ENCODE measurements around the gene OR2M5. TPM values are rescaled to one million over a fixed set of nuclear protein-coding genes. Genes with fewer than 3 reads are reported as not detected.

OR2M5 gene
- polyA plus RNA-seq, 4 donors, result not detected

Other genes with a start within 250 kb of the OR2M5 start
- gene OR2W3, start 249.6 kb upstream of the OR2M5 start, polyA plus RNA-seq (ENCODE audit: insufficient read length in 4 of 4), result under 1 TPM in 3 of 4 donors, not detected in 1; 0.33 to 0.38 (median 0.36) TPM
- gene OR2T8, start 224.9 kb upstream of the OR2M5 start, polyA plus RNA-seq (ENCODE audit: insufficient read length in 4 of 4), result not detected
- not detected for gene OR2AJ1, start 220.3 kb upstream of the OR2M5 start, polyA plus RNA-seq (ENCODE audit: insufficient read length in 4 of 4)
- not detected for gene OR2L8, start 196.3 kb upstream of the OR2M5 start, polyA plus RNA-seq (ENCODE audit: insufficient read length in 4 of 4)
- gene OR2AK2, start 179.9 kb upstream of the OR2M5 start, polyA plus RNA-seq (ENCODE audit: insufficient read length in 4 of 4), result not detected
- not detected for gene OR2L5, start 131.5 kb upstream of the OR2M5 start, polyA plus RNA-seq (ENCODE audit: insufficient read length in 4 of 4)
- under 1 TPM in 3 of 4 donors, not detected in 1; 0.04 to 0.14 (median 0.08) TPM for gene OR2L2, start 115.1 kb upstream of the OR2M5 start, polyA plus RNA-seq (ENCODE audit: insufficient read length in 4 of 4)
- not detected for gene OR2L3, start 98.3 kb upstream of the OR2M5 start, polyA plus RNA-seq (ENCODE audit: insufficient read length in 4 of 4)
- under 1 TPM in 2 of 4 donors, not detected in 2; 0.03 to 0.08 TPM for gene OR2L13, start 50.0 kb upstream of the OR2M5 start, polyA plus RNA-seq (ENCODE audit: insufficient read length in 4 of 4)
- gene OR2M2, start 29.7 kb downstream of the OR2M5 start, polyA plus RNA-seq (ENCODE audit: insufficient read length in 4 of 4), result not detected
- under 1 TPM; 0.01 to 0.04 (median 0.03) TPM for gene OR2M3, start 52.1 kb downstream of the OR2M5 start, polyA plus RNA-seq (ENCODE audit: insufficient read length in 4 of 4)
- gene OR2M4, start 86.3 kb downstream of the OR2M5 start, polyA plus RNA-seq (ENCODE audit: insufficient read length in 4 of 4), result under 1 TPM in 3 of 4 donors, not detected in 1; 0.03 to 0.04 (median 0.04) TPM
- gene OR2T33, start 132.8 kb downstream of the OR2M5 start, polyA plus RNA-seq (ENCODE audit: insufficient read length in 4 of 4), result not detected
- gene OR2T12, start 158.3 kb downstream of the OR2M5 start, polyA plus RNA-seq (ENCODE audit: insufficient read length in 4 of 4), result under 1 TPM in 2 of 4 donors, not detected in 2; 0.01 to 0.04 TPM
- not detected for gene OR2M7, start 179.4 kb downstream of the OR2M5 start, polyA plus RNA-seq (ENCODE audit: insufficient read length in 4 of 4)
- gene OR14C36, start 203.6 kb downstream of the OR2M5 start, polyA plus RNA-seq (ENCODE audit: insufficient read length in 4 of 4), result not detected
- not detected for gene OR2T4, start 216.5 kb downstream of the OR2M5 start, polyA plus RNA-seq (ENCODE audit: insufficient read length in 4 of 4)
- gene OR2T6, start 230.6 kb downstream of the OR2M5 start, polyA plus RNA-seq (ENCODE audit: insufficient read length in 4 of 4), result under 1 TPM; 0.05 to 0.34 (median 0.10) TPM

Measured in right renal pelvis (tissue), 4 donors.